GM10266 (cell line): ENCODE measurements around the gene KCNJ1.

Experiments
- DNase-seq: peaks from one replicate; pipeline ENCODE4 v3.0.0; 2012; ENCODE audit errors: extremely low spot score
- TF ChIP-seq, protein P1 (sequence below): IDR thresholded peaks from 2 replicates; pipeline ENCODE4 v1.5.1; 2012; ENCODE audit warnings: mild to moderate bottlenecking, low read depth; ENCODE audit not compliant: control insufficient read depth, insufficient read depth; ENCODE audit errors: missing control alignments

KCNJ1 gene

DNA sequence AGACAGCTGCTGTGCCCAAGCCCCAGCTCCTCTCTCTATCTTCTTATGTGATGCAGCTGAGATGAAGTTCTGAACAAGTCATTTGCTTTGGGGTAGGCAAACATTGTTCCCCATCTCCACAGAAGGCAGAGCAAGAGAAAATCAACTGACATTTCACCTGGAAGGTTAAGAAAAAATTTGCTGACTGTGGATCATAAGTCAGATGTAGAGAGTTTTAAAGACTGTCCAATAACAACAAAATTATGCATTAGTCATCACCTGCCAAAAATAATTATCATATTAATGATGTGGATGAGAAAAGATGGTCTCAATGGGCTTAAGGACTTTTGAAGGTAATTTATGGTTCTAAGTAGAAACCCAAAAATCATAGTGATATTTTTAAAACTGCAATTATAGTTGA lies 59.2 kb downstream of the KCNJ1 start:
- DNase-seq, result no peak
- TF ChIP-seq, protein P1, sequence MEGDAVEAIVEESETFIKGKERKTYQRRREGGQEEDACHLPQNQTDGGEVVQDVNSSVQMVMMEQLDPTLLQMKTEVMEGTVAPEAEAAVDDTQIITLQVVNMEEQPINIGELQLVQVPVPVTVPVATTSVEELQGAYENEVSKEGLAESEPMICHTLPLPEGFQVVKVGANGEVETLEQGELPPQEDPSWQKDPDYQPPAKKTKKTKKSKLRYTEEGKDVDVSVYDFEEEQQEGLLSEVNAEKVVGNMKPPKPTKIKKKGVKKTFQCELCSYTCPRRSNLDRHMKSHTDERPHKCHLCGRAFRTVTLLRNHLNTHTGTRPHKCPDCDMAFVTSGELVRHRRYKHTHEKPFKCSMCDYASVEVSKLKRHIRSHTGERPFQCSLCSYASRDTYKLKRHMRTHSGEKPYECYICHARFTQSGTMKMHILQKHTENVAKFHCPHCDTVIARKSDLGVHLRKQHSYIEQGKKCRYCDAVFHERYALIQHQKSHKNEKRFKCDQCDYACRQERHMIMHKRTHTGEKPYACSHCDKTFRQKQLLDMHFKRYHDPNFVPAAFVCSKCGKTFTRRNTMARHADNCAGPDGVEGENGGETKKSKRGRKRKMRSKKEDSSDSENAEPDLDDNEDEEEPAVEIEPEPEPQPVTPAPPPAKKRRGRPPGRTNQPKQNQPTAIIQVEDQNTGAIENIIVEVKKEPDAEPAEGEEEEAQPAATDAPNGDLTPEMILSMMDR, result no peak

DNA sequence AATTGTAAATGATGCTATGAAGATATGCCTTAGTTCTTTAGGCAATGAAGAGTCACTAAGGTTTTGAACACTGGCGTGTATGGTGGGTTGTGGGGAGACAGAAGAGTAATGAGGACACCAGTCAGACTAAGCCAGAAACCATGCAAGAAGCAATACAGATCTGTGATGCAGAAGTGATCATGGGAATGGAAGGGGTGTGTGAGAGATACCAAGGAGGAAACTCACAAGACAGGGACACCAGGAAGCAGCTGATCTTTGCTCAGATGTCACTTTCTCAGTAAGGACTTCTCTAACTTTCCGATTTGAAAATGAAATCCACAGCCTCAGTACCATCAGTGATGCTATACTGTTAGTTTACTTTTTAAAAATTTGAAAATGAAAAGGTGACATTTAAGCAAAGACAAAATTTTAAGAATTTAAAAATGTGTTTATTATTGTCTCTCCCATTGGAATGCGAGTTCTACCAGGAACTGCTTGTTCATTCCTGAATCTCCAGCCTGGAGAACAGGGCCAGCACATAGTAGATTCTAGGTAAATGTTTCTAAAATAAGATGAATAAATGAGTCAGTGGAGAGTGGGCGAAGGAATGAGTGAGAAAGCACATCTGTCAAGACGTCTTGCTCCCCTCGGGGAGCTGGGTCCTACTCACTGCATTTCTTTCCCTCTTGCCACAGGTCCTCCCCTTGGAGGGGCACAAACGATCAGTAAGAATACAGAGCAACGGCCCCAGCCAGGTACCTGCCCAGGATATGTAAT lies 60.4 kb downstream of the KCNJ1 start:
- no peak for DNase-seq
- TF ChIP-seq, protein P1, result no peak

DNA sequence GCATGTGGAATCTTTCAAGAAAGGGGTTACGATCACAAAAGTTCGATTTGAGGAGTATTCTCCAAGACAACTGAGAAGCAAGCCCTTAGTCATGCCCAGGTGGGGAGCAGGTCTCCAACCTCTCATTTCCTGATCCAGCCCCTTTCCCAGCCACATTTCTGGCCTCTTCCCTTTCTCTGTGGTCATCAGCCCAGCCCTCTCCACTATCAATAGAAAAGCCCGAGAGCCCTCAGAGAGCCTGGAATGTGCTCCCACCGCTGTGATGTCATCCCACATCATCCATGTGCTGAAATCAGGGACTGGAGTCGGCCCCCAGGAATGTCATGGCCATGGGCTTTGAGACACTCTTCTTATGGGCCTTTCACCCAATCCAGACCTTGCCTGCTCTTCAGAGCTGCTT lies 62.6 kb downstream of the KCNJ1 start:
- TF ChIP-seq, protein P1, result no peak
- no peak for DNase-seq

DNA sequence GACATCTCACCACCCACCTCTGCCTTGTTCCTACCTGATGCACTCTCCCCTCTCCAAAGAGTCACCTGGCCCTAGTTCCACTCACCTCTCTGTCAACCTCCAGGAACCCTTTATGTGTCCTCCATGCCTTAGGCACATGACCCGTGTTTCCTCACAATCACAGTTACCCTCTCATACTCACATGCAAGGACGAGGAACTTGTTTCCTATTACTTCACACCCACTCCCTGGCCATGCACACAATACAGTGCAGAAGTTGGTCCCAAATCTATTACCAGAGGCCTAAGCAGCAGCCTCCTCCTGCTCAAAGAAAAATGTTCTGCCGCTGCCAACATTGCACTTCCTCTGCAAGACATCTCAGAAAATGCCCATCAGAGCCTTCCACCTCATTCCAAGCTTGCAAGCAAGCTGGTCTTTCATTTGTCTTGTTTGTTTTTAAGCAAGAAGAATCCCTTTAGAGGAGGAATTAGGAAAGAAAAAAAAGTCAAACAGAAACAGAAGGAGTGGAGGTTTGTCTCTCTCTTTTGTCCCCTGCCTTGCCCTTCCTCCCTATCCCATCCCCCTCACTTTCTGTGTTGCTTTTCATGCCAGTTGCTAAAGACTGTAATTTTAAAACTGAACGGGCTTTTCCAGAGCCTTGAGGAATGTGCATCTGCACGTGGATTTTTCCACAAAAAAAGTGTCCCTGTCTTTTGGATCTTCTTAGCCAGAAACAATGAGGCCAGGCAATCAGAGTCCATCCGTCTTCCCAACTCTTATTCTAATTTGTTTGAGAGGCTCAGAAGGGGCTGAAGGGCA lies 63.4 kb downstream of the KCNJ1 start:
- TF ChIP-seq, protein P1, result no peak
- DNase-seq, result no peak

DNA sequence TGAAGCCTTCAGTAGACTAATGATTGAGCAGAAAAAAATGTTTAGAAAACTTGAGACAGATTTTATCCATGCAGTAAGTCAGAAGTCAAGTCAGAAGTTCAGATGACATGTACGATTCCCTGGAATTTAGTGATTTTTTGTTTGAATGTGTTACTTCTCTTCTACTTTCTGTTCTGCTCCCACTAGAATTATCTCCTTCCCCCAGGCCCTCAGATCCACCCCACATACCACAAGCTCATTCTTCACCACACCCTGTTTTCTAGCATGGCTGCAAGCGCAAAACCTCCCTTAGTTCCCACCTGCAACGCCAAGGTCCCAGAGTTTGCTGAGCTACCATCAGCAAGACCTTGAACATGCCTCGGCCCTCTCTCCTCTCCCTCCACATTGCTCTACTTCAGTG lies 64.1 kb downstream of the KCNJ1 start:
- TF ChIP-seq, protein P1, result no peak
- no peak for DNase-seq

DNA sequence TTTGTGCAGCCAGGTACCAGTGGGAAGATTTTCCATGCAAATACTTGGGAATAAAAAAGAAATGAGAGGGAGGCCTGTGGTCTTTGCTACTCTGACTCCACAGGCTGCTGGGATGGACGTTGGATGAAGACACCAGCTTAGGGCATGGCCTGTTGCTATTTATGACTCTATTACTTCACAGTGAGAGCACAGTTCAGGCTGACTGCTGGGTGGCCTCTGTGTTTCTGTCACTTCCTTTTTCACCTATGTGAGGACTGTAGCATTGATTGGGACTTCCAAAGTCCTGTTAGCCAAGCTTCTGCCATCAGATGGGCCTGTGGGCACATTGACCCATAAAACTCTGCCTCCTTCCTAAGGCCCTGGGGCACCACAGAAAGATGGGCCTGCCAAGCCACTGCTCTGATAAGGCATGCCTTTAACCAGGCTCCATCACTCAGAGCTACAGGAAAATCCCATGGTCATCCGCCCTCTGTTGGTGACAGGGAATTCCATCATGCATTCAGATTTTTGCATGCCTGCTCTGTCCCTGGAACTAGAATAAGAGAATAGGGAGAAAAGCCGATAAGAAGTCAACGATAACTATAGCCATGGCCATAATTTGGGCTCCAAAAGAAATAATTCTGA lies 64.6 kb downstream of the KCNJ1 start:
- TF ChIP-seq, protein P1, result peak; percentile 21
- DNase-seq, result no peak

DNA sequence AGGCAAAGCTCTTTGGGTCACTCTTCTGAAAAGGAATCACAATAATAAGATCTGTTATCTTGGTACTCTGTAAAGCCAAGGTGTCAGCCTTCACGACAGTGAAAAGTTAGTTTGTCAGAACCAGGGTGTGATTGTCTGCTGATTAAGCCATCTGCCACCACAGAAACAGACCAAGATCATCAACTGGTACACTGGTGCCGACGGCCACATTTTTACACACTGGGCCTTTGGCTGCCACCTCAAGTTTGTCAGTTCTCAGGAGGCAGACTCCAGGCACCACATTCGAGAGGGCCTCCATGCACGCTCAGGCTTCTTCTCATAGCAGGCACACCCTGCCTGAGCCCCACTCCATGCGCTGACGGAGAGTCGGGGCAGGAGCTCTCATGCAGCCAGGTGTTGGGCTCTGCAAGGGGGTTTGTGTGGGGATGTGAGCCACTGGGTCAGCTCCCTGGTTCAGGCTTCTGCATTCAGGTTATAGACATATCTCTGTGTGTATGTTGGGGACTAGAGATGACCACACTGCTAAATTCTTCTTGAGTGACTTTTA lies 66.2 kb downstream of the KCNJ1 start:
- no peak for DNase-seq
- TF ChIP-seq, protein P1, result no peak
